Activated naive CD8-positive, alpha-beta T cell treated with anti-CD3 and anti-CD28 coated beads, Interleukin-2, amount 50 U/mL, for 16 hours (primary cell): ENCODE results near the gene RABGGTB.
"Not testable (repeated sequence)": the region's sequence is repeated elsewhere in the genome, so short reads cannot be mapped to it uniquely, and the experiment has no call there.

ENCODE experiments used
- DNase-seq: peaks from one replicate; pipeline ENCODE4 v3.0.0-alpha.2; 2020; ENCODE audit warnings: low read depth, low spot score

The RABGGTB gene

GRCh38 chr1:75785983-75786853 lies at the start of gene RABGGTB:
TSS of gene RABGGTB (plus strand) at chr1:75786256. CDS start at chr1:75786272, 16 bp downstream.
- peak; percentile 86 for DNase-seq

GRCh38 chr1:75742047-75742625 lies 43.9 kb upstream of the RABGGTB start:
- no peak for DNase-seq

GRCh38 chr1:75745276-75745675 lies 40.8 kb upstream of the RABGGTB start:
- no peak for DNase-seq

GRCh38 chr1:75757210-75757609 lies 28.8 kb upstream of the RABGGTB start:
- DNase-seq, result not testable (repeated sequence)

GRCh38 chr1:75758543-75758942 lies 27.5 kb upstream of the RABGGTB start:
- not testable (repeated sequence) for DNase-seq

- no peak for DNase-seq
These were observed 21.9 kb upstream of the RABGGTB start for GRCh38 chr1:75764057-75764655.

GRCh38 chr1:75765697-75766355 lies 20.2 kb upstream of the RABGGTB start:
- DNase-seq, result no peak

- no peak for DNase-seq
These were observed 18.0 kb upstream of the RABGGTB start for GRCh38 chr1:75768016-75768415.

GRCh38 chr1:75770761-75771160 lies 15.3 kb upstream of the RABGGTB start:
- no peak for DNase-seq

GRCh38 chr1:75771978-75772377 lies 14.1 kb upstream of the RABGGTB start:
- DNase-seq, result no peak

- DNase-seq, result not testable (repeated sequence)
These were observed 8.2 kb upstream of the RABGGTB start for GRCh38 chr1:75777812-75778211.

GRCh38 chr1:75778694-75779093 lies 7.4 kb upstream of the RABGGTB start:
- not testable (repeated sequence) for DNase-seq

- not testable (repeated sequence) for DNase-seq
These were observed 5.9 kb upstream of the RABGGTB start for GRCh38 chr1:75780183-75780582.

GRCh38 chr1:75783920-75784319 lies 2.1 kb upstream of the RABGGTB start:
- not testable (repeated sequence) for DNase-seq

GRCh38 chr1:75785320-75785982 lies 605 bp upstream of the RABGGTB start:
- DNase-seq, result no peak

- no peak for DNase-seq
These were observed 941 bp downstream of the RABGGTB start for GRCh38 chr1:75786901-75787493.

GRCh38 chr1:75787524-75787923 lies 1.5 kb downstream of the RABGGTB start:
- DNase-seq, result no peak

GRCh38 chr1:75789988-75790387 lies 3.9 kb downstream of the RABGGTB start:
- no peak for DNase-seq

GRCh38 chr1:75791022-75791421 lies 5.0 kb downstream of the RABGGTB start:
- no peak for DNase-seq

GRCh38 chr1:75792091-75792490 lies 6.0 kb downstream of the RABGGTB start:
- no peak for DNase-seq

- no peak for DNase-seq
These were observed 8.3 kb downstream of the RABGGTB start for GRCh38 chr1:75794382-75794781.
